Stimulated activated CD4-positive, alpha-beta T cell treated with anti-CD3 and anti-CD28 coated beads, Interleukin-15, amount 100 ng/mL, for 48 hours (primary cell): ENCODE measurements around the gene IGFN1.
"Not testable (repeated sequence)": the region's sequence is repeated elsewhere in the genome, so short reads cannot be mapped to it uniquely, and the experiment has no call there.

ENCODE experiments used
- DNase-seq, 2 donors: peaks; one replicate each; pipeline ENCODE4 v3.0.0-alpha.2; 2020; ENCODE audit warnings: low read depth in 2 of 2

The IGFN1 gene

GRCh38 chr1:201217851-201218250 is 27.2 kb downstream of the IGFN1 start:
- no peak for DNase-seq

- no peak for DNase-seq
These were observed 27.8 kb downstream of the IGFN1 start for GRCh38 chr1:201218409-201218808.

- no peak for DNase-seq
These were observed 29.1 kb downstream of the IGFN1 start for GRCh38 chr1:201219481-201220387.

- no peak for DNase-seq
These were observed 29.7 kb downstream of the IGFN1 start for GRCh38 chr1:201220388-201220715.

- DNase-seq, result no peak
These were observed 30.7 kb downstream of the IGFN1 start for GRCh38 chr1:201221201-201221846.

GRCh38 chr1:201222125-201222524 is 31.5 kb downstream of the IGFN1 start:
- no peak for DNase-seq

- DNase-seq, result no peak
These were observed 33.4 kb downstream of the IGFN1 start for GRCh38 chr1:201223852-201224665.

- DNase-seq, result no peak
These were observed 34.2 kb downstream of the IGFN1 start for GRCh38 chr1:201224666-201225370.

GRCh38 chr1:201226178-201226514 is 35.5 kb downstream of the IGFN1 start:
- DNase-seq, result no peak

- DNase-seq, result no peak
These were observed 36.4 kb downstream of the IGFN1 start for GRCh38 chr1:201226859-201227488.

GRCh38 chr1:201228011-201228983 is 37.7 kb downstream of the IGFN1 start:
- no peak for DNase-seq

- DNase-seq, result no peak
These were observed 38.5 kb downstream of the IGFN1 start for GRCh38 chr1:201229095-201229494.

- no peak for DNase-seq
These were observed 39.4 kb downstream of the IGFN1 start for GRCh38 chr1:201229771-201230635.

GRCh38 chr1:201230676-201231075 is 40.1 kb downstream of the IGFN1 start:
- DNase-seq, result no peak

GRCh38 chr1:201239646-201240045 is 49.0 kb downstream of the IGFN1 start:
- DNase-seq, result not testable (repeated sequence)

GRCh38 chr1:201240171-201240570 is 49.5 kb downstream of the IGFN1 start:
- DNase-seq, result no peak

GRCh38 chr1:201241736-201242135 is 51.1 kb downstream of the IGFN1 start:
- no peak for DNase-seq

GRCh38 chr1:201245082-201245481 is 54.5 kb downstream of the IGFN1 start:
- no peak for DNase-seq
